ENCODE data around the gene LRRN4CL.

LRRN4CL gene

DNA sequence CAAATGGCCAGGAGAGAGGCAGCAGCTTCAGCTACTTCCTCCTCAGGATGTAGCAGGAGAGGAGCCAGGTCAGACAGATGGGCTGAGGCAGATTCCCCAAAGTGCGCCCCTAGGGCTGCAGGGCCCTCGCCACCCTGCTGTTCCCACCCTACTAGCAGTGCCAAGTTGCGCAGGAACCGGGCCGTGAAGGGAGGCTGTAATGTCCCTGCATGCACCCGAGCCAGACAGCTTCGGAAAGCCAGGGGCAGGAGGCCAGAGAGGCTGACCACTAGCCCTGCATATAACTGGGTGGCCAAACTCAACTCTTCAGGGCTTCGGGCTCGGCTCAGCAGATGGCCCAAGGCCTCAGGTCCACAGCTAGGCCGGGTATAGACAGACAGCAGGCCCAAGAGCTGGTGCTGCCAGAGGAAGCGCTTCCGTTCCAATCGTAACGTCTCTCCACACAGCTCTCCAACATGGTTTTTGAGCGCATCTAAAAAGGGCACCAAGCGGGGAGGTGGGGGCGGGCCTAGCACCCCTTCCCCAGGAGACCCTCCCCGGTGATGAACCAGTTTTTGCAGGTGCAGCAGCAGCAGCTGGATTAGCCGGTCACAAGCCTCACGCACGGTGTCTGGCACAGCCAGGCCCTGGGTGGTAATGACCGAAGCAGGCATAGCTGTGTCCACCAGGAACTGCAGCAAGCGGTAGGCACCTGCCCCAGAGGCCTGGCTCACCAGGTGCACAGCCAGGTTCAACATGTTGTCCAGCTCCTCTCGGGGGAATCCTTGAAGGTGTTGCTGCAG lies 41.0 kb downstream of the LRRN4CL start:
- in situ Hi-C loops (cut with HindIII; ENCODE audit: low sequenced_read_pairs) = no loop called here
- TF ChIP-seq, protein P1, sequence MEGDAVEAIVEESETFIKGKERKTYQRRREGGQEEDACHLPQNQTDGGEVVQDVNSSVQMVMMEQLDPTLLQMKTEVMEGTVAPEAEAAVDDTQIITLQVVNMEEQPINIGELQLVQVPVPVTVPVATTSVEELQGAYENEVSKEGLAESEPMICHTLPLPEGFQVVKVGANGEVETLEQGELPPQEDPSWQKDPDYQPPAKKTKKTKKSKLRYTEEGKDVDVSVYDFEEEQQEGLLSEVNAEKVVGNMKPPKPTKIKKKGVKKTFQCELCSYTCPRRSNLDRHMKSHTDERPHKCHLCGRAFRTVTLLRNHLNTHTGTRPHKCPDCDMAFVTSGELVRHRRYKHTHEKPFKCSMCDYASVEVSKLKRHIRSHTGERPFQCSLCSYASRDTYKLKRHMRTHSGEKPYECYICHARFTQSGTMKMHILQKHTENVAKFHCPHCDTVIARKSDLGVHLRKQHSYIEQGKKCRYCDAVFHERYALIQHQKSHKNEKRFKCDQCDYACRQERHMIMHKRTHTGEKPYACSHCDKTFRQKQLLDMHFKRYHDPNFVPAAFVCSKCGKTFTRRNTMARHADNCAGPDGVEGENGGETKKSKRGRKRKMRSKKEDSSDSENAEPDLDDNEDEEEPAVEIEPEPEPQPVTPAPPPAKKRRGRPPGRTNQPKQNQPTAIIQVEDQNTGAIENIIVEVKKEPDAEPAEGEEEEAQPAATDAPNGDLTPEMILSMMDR (IDR thresholded peaks at IDR 0.05; ENCODE audit: low read depth, low read length, missing control alignments) = no peak
- DNase-seq (ENCODE audit: low read depth) = no peak
- no peak overlapping the region for H3K4me3 ChIP-seq (ENCODE audit: low read depth, low read length)

DNA sequence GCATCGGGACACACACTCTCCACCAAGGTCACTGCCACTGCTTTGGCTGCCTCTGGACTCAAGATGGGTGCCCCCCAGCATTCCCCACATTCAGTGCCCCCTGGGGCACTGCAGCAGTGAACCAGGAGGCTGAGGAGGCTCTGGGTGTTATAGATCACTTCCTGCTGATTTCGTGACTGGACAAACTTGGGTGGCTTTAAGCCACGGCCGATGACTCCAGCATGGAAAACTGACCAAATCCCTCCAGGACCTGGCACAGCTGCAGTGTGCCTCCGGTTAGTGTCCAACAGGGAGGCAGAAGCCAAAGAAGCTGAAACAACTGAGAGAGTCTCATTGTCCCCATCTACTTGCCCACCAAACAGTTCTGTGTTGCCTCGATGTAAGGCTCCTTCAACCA lies 41.7 kb downstream of the LRRN4CL start:
- in situ Hi-C loops (cut with HindIII; ENCODE audit: low sequenced_read_pairs) = no loop called here
- no peak overlapping the region for H3K4me3 ChIP-seq (ENCODE audit: low read depth, low read length)
- TF ChIP-seq, protein P1 (IDR thresholded peaks at IDR 0.05; ENCODE audit: low read depth, low read length, missing control alignments) = no peak
- no peak for DNase-seq (ENCODE audit: low read depth)

DNA sequence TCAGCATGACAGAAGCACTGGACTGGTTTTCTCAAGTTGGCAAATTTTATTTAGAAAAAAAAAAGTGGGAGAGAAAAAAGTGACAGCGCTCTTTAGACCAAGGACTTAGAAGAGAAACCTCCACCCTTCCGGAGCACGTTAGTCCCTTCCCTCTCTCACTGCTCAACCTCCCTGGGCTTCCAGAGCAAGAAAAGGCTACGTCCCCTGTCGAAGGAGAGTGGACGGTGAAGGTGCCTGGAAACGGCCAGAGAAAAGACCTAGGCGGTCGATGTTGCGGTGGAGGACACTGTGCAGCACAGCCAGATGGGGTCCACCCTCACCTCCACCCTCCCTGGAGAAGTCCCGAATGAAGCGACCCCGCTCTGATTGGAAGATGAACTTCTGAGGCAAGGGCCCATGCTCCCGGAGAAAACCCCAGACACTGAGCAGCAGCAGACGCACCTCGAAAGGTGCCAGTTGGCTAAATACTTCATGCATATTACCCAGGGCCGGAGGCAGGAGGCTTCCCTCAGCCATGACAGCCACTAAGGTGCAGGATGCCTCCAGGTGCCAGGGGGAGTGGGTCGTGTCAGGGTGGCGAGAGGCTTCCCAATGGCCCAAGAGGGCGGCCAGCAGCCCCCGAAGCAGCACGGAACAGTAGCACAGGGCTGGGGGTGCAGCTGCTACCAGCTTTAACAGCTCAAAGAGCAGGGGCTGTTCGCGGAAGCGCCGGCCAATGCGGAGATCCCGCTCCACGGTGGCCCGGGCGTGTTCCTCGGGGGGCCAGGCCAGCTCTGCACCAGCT lies 42.3 kb downstream of the LRRN4CL start:
- peak overlapping the region; percentile 81 for H3K4me3 ChIP-seq (ENCODE audit: low read depth, low read length)
- DNase-seq (ENCODE audit: low read depth) = no peak
- in situ Hi-C loops (cut with HindIII; ENCODE audit: low sequenced_read_pairs) = no loop called here
- TF ChIP-seq, protein P1 (IDR thresholded peaks at IDR 0.05; ENCODE audit: low read depth, low read length, missing control alignments) = no peak

DNA sequence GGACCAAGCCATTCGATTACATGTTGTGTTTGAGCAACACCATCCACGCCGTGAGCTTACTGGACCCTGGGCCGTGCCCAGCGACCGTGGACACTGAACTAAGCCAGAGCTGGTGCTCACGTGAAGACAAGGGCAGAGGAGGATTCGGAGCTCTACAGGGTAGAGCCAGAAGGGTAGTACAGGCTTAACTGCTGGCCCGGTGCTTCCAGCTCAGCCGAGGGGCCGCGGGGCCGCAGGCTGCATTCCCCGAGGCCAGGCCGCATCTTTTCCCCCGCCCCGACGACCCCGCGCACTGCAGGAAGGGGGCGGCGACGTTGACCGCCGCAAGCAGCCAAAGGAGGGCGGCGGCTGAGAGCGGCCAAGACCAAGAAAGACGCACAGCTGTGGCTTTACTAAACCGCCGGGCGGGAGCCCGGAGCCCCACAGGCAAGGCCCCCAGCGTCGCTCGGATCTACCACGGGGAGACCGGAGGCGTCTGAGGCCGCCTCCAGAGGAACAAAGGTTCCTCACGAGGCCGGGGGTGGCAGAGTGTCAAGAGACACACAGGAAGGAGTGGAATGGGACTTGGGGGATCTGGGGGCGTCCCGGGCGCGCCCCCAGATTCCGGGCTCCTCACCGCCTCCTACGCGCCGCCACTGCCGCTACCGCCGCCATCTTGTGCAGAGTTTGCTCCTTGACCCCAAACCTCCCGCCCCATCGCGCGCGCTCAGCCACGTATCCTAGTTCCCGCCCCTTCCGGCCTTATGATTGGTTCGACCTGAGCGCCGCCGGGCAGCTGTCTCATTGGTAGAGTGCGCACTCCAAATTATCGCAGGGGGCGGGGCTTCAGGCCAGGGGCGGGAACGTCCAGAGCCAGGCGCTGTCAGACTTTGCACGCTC lies 43.1 kb downstream of the LRRN4CL start, which contains the start of gene GANAB:
TSS of gene GANAB (minus strand) at position 668 of the 879 bp plus-strand sequence. CDS start at position 654, 14 bp downstream.
- peak; percentile 94 for DNase-seq (ENCODE audit: low read depth)
- peak within 1 kb of the TSS; percentile 81 for H3K4me3 ChIP-seq (ENCODE audit: low read depth, low read length)
- TF ChIP-seq, protein P1 (IDR thresholded peaks at IDR 0.05; ENCODE audit: low read depth, low read length, missing control alignments) = no peak
- in situ Hi-C loops (cut with HindIII; ENCODE audit: low sequenced_read_pairs) = no loop called here

DNA sequence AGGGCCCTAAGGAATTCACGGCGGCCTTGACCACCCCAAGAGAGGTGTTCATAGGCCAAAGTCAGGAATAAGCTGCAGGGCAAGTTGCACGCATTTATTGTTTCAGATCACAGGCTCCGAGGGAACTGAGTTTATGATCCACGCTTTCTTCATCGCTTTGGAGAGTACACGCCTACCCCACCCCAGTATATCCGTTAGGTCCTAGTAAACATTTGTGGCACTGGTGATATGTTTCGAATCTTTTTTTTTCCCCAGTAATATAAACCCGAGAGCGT lies 43.7 kb downstream of the LRRN4CL start:
- TF ChIP-seq, protein P1 (IDR thresholded peaks at IDR 0.05; ENCODE audit: low read depth, low read length, missing control alignments) = no peak
- no peak for DNase-seq (ENCODE audit: low read depth)
- in situ Hi-C loops (cut with HindIII; ENCODE audit: low sequenced_read_pairs) = no loop called here
- peak overlapping the region; percentile 81 for H3K4me3 ChIP-seq (ENCODE audit: low read depth, low read length)

DNA sequence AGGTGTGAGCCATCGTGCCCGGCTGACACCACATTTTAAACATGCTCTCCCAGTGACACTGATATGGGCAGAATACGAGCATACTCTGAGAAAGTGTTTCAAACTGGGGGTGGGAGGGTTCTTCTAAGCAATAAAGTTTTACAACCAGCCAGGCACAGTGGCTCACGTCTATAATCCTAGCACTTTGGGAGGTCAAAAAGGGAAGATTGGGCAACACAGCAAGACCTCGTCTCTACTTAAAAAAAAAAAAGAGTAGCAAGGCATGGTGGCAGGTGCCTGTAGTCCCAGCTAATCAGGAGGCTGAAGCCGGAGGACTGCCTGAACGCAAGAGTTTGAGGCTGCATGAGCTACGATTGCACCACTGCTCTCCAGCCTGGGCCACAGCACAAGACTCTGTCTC lies 45.1 kb downstream of the LRRN4CL start:
- H3K4me3 ChIP-seq (ENCODE audit: low read depth, low read length) = no peak overlapping the region
- no peak for DNase-seq (ENCODE audit: low read depth)
- in situ Hi-C loops (cut with HindIII; ENCODE audit: low sequenced_read_pairs) = no loop called here
- TF ChIP-seq, protein P1 (IDR thresholded peaks at IDR 0.05; ENCODE audit: low read depth, low read length, missing control alignments) = no peak

Measured in astrocyte of the cerebellum (primary cell).